NB4 (cell line): ENCODE data around the gene MYH6.

Experiments
- DNase-seq: peaks from one replicate; pipeline ENCODE4 v3.0.0; 2010; ENCODE audit warnings: low read depth
- H3K4me3 ChIP-seq: one replicate; pipeline ENCODE4 v1.5.1; 2011; ENCODE audit warnings: mild to moderate bottlenecking, low read depth, low read length, moderate library complexity
- CTCF ChIP-seq: IDR thresholded peaks from one replicate; pipeline ENCODE4 v1.5.1; 2012; ENCODE audit warnings: low read depth, low read length
- MAX ChIP-seq: IDR thresholded peaks from 2 replicates; pipeline ENCODE4 v1.6.1; 2011; ENCODE audit warnings: low read depth, low read length
- MYC ChIP-seq: IDR thresholded peaks from 2 replicates; pipeline ENCODE4 v1.6.1; 2011; ENCODE audit warnings: low read depth, low read length
- POLR2A ChIP-seq: IDR thresholded peaks from 2 replicates; pipeline ENCODE4 v1.6.1; 2011; ENCODE audit warnings: mild to moderate bottlenecking; ENCODE audit not compliant: insufficient read length; ENCODE audit errors: extremely low read depth

Gene MYH6

GRCh38 chr14:23405516-23406025 is 2.5 kb downstream of the MYH6 start:
- H3K4me3 ChIP-seq: no peak overlapping the region
- TF ChIP-seq MAX: no peak
- no peak for TF ChIP-seq POLR2A
- TF ChIP-seq MYC: no peak
- no peak for DNase-seq

GRCh38 chr14:23405096-23405495 is 3.0 kb downstream of the MYH6 start:
- DNase-seq: no peak
- TF ChIP-seq MAX: no peak
- TF ChIP-seq POLR2A: no peak
- no peak for TF ChIP-seq MYC
- TF ChIP-seq CTCF: no peak
- H3K4me3 ChIP-seq: no peak overlapping the region

- TF ChIP-seq CTCF (no peak), MAX (no peak), MYC (no peak)
- DNase-seq: no peak
- no peak overlapping the region for H3K4me3 ChIP-seq
These were observed 3.7 kb downstream of the MYH6 start for GRCh38 chr14:23404331-23404900.

- no peak for DNase-seq
- no peak for TF ChIP-seq MYC
- TF ChIP-seq POLR2A: no peak
- no peak for TF ChIP-seq CTCF
- TF ChIP-seq MAX: no peak
- H3K4me3 ChIP-seq: no peak overlapping the region
These were observed 4.2 kb downstream of the MYH6 start for GRCh38 chr14:23403908-23404307.

- H3K4me3 ChIP-seq: no peak overlapping the region
- TF ChIP-seq MAX (no peak), MYC (no peak), POLR2A (no peak), CTCF (no peak)
- DNase-seq: no peak
These were observed 5.0 kb downstream of the MYH6 start for GRCh38 chr14:23403139-23403438.

- TF ChIP-seq CTCF: no peak
- TF ChIP-seq MAX: no peak
- no peak for TF ChIP-seq POLR2A
- TF ChIP-seq MYC: no peak
- DNase-seq: no peak
- H3K4me3 ChIP-seq: no peak overlapping the region
These were observed 5.6 kb downstream of the MYH6 start for GRCh38 chr14:23402296-23403138.
